Measurements from ENCODE around the gene KIF1B.

The KIF1B gene

DNA sequence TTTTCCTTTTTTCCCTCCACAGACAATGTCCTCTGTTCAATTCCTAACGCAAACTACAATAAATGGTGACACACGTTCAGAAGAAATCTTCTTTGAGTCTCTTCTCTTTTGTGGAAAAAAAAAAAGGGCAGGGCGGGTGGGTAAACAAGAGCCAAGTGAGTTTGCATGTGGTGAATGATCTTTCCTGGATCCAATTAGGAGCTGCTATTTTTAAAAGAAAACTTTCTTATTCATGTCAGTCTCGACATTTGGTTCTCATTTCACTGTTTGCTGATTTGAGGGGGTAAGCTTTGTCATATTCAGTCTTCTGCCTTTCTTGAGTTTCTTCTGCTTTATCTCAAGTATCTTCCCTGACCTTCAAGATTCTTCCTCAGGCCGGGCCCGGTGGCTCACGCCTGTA lies 29.2 kb upstream of the KIF1B start:
- no peak overlapping the region for H3K4me3 ChIP-seq (ENCODE audit: low read depth, low read length)
- DNase-seq (ENCODE audit: low read depth), result no peak
- TF ChIP-seq, protein P1, sequence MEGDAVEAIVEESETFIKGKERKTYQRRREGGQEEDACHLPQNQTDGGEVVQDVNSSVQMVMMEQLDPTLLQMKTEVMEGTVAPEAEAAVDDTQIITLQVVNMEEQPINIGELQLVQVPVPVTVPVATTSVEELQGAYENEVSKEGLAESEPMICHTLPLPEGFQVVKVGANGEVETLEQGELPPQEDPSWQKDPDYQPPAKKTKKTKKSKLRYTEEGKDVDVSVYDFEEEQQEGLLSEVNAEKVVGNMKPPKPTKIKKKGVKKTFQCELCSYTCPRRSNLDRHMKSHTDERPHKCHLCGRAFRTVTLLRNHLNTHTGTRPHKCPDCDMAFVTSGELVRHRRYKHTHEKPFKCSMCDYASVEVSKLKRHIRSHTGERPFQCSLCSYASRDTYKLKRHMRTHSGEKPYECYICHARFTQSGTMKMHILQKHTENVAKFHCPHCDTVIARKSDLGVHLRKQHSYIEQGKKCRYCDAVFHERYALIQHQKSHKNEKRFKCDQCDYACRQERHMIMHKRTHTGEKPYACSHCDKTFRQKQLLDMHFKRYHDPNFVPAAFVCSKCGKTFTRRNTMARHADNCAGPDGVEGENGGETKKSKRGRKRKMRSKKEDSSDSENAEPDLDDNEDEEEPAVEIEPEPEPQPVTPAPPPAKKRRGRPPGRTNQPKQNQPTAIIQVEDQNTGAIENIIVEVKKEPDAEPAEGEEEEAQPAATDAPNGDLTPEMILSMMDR (IDR thresholded peaks at IDR 0.05; ENCODE audit: insufficient read depth, low read depth, low read length, missing control alignments), result no peak

DNA sequence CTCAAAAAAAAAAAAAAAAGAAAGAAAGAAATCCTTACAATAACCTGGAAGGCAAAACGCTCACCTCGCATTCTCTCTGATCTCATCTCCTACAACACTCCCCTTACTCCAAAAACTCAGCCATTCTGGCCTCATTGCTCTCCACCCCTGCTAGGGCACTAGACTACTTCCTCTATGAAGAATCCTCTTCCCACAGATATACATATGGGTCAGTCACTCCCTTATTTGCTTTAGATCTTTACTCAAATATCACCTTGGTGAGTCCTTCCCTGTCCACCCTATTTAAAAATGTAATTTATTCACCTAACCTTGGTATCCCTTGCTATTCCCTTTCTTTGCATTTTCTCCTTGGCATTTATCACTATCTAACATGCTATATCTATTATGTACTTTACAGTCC lies 24.6 kb upstream of the KIF1B start:
- no peak for DNase-seq (ENCODE audit: low read depth)
- TF ChIP-seq, protein P1 (IDR thresholded peaks at IDR 0.05; ENCODE audit: insufficient read depth, low read depth, low read length, missing control alignments), result no peak
- H3K4me3 ChIP-seq (ENCODE audit: low read depth, low read length), result no peak overlapping the region

DNA sequence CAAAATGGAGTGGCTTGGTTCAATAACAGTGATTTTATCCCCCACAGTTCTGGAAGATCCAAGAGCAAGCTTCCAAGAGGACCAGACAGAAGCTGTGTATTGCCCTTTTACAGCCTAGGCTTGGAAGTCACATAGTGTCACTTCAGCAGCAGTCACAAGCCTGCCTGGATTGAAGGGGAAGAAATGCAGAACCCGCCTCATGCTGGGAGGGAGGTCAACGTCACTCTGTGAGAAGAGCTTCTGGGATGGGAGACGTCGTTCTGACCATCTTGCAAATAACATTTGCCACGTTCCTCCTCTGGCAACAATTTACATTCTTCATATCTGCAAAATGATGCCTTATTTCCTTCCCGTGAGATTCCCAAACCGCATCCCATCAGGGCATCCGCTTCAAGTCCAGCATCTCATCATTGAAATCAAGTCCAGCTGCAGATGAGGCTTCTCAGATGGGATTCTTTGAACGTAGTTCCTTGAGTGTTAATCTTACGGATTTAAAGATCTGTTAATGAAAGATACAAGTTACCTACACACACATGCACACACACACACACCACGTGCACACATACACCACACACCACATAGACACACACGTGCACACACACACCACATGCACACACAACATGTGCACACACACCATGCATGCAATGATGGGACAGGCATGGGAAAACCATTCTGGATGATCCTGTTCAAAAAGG lies 23.9 kb upstream of the KIF1B start:
- H3K4me3 ChIP-seq (ENCODE audit: low read depth, low read length), result no peak overlapping the region
- TF ChIP-seq, protein P1 (IDR thresholded peaks at IDR 0.05; ENCODE audit: insufficient read depth, low read depth, low read length, missing control alignments), result no peak
- DNase-seq (ENCODE audit: low read depth), result no peak

DNA sequence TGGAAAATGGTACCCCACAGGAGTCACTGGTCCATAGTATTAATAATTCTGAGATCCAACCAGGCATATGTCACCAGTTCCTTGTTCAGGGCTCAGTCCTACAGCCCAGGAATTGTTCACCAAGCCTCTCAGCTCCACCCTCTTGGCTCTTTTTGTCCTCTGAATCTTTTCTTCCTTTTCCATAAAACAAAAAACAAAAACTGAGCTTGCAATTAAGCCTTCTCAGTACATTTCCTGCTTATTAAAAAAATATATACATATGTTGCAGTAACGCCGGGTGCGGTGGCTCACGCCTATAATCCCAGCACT lies 23.4 kb upstream of the KIF1B start:
- TF ChIP-seq, protein P1 (IDR thresholded peaks at IDR 0.05; ENCODE audit: insufficient read depth, low read depth, low read length, missing control alignments), result no peak
- H3K4me3 ChIP-seq (ENCODE audit: low read depth, low read length), result no peak overlapping the region
- DNase-seq (ENCODE audit: low read depth), result no peak

DNA sequence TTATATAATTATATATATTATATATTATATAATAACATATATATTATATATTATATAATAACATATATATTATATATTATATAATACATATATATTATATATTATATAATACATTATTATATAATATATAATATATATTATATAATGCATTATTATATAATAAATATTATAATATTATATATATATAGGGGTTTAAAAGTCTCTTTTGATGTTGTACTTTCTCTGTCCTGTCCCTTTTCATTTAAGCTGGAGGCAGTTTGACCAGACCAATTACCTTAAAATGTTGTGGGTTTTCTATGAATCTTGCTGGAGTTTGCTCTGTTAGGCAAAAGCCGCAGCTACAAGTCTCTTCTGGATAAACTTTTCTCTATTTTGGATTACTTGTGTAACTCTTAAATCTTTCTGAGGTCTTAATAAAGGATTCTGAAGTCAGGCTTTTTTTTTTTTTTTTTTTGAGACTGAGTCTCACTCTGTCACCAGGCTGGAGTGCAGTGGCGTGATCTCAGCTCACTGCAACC lies 22.2 kb upstream of the KIF1B start:
- H3K4me3 ChIP-seq (ENCODE audit: low read depth, low read length), result no peak overlapping the region
- no peak for DNase-seq (ENCODE audit: low read depth)
- TF ChIP-seq, protein P1 (IDR thresholded peaks at IDR 0.05; ENCODE audit: insufficient read depth, low read depth, low read length, missing control alignments), result no peak

DNA sequence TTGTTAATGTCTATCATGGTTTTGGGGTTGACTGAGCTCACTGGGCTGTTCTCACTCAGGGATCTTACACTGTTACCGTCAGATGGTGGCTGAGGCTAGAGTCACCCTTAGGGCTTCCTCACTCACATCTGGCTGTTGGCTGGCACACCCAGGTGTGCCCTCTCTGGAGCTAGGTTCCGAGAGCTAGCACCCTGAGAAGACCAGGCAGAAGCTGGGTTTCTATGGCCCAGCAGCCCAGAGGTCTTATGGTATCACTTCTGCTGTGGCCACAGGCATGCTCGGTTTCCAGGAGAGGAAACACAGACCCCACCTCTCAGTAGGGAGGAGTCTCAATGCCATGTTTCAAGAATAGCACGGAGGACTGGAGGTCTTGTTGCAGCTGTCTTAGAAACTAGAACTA lies 20.7 kb upstream of the KIF1B start:
- no peak overlapping the region for H3K4me3 ChIP-seq (ENCODE audit: low read depth, low read length)
- TF ChIP-seq, protein P1 (IDR thresholded peaks at IDR 0.05; ENCODE audit: insufficient read depth, low read depth, low read length, missing control alignments), result no peak
- peak; percentile 79 for DNase-seq (ENCODE audit: low read depth)

DNA sequence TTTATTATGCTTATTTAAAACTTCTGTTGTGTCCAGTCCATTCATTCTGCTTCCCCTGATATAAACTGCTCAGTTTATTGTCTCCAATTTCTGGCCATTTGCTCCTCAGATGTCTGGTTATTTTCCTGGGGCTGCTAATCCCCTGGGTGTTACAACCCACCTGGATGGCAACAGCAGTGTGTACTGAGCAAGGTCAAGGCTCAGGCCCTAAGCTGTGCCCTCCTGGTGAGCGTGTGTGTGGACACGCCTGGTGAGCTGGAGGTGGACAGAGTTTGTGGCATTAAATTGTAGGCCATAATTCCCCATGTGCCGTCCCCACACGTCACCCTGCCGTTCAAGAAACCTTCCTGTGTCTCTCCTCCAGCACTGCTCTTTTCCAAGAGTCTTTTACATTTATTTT lies 18.1 kb upstream of the KIF1B start:
- TF ChIP-seq, protein P1 (IDR thresholded peaks at IDR 0.05; ENCODE audit: insufficient read depth, low read depth, low read length, missing control alignments), result no peak
- DNase-seq (ENCODE audit: low read depth), result no peak
- H3K4me3 ChIP-seq (ENCODE audit: low read depth, low read length), result no peak overlapping the region

Data from GM12865 (cell line).